Measurements from ENCODE around the gene FARP1.

FARP1 gene

DNA sequence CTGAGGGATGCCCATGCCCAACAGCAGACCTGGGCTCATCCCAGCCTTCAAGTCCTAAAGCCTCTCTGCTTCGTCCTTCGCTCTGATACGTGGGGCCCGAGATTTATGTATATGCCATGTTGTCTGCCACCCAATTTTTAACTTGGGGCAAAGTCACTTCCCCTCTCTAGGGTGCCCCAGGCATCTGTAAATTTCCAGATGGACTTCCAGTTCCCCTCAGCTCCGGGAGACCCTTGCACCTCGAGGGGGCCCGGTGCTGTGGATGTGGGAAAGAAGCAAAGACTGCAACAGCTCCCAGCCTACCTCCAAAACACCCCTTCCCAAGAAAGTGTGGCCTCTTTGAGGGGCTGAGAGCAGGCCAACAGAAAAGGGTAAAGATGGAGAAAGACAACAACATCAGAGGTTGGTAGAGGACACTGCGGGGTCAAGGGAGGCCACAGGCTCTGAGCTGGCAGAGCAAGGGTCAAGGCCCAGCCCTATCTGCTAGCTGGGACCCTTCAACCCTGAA lies 336.7 kb downstream of the FARP1 start:
- no peak overlapping the region for H3K27ac ChIP-seq
- TF ChIP-seq, protein P1, sequence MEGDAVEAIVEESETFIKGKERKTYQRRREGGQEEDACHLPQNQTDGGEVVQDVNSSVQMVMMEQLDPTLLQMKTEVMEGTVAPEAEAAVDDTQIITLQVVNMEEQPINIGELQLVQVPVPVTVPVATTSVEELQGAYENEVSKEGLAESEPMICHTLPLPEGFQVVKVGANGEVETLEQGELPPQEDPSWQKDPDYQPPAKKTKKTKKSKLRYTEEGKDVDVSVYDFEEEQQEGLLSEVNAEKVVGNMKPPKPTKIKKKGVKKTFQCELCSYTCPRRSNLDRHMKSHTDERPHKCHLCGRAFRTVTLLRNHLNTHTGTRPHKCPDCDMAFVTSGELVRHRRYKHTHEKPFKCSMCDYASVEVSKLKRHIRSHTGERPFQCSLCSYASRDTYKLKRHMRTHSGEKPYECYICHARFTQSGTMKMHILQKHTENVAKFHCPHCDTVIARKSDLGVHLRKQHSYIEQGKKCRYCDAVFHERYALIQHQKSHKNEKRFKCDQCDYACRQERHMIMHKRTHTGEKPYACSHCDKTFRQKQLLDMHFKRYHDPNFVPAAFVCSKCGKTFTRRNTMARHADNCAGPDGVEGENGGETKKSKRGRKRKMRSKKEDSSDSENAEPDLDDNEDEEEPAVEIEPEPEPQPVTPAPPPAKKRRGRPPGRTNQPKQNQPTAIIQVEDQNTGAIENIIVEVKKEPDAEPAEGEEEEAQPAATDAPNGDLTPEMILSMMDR (conservative IDR thresholded peaks at IDR 0.05): no peak

DNA sequence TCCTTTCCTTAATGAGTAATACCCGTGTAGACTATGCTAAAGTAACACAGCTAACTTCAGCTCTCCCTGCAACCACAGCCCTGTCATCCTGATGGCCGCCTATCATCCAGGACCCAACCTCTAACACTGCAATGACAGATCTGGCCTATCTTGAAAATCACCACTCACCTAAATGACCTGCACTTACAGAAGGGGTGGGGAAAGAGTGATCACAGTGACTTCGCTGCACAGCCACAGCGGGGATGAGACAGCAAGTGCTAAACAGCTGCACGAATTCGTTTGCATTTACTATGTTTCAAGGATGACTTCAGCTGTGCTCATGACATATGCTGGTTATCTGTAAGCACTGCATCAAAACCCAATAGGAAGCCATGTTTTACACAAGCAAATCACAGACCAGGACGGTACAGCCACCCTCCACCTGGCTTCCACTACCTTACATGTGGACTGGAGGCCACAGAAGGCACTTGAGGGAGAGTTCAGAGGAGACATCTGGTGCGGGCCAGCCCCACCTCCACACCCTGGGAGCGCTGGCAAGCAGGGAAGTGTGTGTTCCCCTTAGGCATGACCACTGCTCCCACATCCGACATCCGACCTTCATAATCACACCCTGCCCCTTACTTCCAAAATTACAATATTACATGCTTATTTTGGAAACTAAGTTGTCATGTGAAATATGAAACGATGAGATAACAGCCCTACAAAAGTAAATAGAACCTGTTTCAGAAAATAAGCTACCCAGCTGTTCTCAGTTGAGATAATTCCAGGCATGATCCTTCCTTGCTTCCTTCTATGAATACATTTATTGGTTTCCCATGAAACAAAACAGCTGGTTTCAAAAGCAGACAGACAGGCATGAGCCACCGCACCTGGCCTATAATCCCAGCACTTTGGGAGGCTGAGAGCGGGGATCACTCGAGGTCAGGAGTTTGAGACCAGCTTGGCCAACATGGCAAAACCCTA lies 338.3 kb downstream of the FARP1 start:
- TF ChIP-seq, protein P1 (conservative IDR thresholded peaks at IDR 0.05): no peak
- H3K27ac ChIP-seq: no peak overlapping the region

DNA sequence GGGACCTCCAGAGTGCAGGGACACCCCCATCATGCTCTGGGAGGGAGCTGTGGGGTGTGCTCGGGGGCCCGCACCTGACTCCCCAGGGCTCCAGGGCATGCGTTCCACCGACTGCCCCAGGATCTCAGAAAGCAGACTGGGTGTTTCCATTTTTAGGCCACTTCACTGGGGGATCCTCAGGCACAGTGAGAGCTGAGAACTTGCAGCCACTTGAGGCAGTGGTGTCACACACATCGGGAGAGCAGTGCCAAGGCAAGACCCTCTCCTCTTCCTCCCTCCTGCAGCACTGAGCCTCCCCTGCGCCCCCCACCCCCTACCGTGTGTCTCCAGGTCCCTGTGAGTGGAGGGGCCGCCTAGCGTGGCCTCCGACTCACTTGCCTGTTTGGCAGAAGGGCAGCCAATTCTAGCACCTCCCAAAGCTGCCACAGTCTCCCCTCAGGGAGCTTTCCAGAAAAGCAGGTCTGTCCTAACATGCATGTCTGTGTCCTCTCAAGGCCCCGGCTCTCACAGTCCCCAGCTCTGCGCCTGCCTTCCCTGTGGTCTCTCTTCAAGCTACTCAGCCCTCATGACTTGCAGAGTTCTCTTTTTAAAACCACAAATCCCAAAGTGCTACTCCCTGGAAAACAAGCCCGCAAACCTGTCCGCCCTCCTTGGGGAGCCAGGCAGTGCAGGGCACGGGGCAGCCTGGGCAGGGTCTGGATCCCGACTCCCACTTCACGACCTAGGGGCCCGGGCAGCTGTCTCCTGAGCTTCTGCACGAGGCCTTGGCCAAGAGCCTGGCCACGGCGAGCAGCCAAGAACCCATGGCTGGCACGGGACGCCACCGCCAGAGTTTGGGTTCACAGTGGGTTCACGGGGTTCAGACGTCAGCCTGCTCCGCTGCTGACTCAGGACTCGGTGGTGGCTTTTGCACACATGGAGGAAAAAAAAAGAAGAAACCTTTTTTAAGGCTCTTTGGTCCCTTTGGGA lies 339.9 kb downstream of the FARP1 start:
- no peak overlapping the region for H3K27ac ChIP-seq
- TF ChIP-seq, protein P1 (conservative IDR thresholded peaks at IDR 0.05): peak; percentile 50

DNA sequence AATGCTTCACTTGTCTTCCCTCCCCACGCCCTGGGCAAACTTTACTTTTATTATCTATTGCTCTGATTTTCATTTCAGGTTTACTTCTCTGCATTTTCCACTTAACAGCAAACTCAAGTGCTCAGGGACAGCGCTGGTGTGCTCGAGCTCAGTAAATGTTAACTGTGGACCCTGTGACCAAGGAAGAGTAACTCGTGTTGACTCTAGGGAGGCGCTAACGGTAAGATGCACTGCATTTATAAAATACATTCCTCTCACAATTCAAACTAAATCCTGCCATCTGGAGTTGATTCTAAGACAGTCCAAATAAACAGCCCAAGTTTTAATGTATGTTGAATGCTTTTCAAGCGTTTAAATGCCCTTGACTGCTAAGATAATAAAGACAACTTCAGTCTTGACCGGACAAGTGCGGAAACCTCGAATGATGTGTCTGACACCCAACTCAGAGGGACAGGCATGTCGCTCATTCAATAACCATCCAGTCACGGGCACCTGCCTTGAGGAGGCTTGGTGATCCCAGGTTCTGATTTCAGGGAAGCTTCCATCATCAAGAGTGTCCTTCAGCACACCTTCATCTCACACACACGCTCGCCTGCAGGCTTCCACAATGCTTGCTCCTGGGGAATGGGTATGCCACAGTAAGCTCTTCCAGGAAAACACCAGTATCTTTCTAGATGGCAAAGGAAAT lies 340.9 kb downstream of the FARP1 start:
- no peak overlapping the region for H3K27ac ChIP-seq
- TF ChIP-seq, protein P1 (conservative IDR thresholded peaks at IDR 0.05): no peak

DNA sequence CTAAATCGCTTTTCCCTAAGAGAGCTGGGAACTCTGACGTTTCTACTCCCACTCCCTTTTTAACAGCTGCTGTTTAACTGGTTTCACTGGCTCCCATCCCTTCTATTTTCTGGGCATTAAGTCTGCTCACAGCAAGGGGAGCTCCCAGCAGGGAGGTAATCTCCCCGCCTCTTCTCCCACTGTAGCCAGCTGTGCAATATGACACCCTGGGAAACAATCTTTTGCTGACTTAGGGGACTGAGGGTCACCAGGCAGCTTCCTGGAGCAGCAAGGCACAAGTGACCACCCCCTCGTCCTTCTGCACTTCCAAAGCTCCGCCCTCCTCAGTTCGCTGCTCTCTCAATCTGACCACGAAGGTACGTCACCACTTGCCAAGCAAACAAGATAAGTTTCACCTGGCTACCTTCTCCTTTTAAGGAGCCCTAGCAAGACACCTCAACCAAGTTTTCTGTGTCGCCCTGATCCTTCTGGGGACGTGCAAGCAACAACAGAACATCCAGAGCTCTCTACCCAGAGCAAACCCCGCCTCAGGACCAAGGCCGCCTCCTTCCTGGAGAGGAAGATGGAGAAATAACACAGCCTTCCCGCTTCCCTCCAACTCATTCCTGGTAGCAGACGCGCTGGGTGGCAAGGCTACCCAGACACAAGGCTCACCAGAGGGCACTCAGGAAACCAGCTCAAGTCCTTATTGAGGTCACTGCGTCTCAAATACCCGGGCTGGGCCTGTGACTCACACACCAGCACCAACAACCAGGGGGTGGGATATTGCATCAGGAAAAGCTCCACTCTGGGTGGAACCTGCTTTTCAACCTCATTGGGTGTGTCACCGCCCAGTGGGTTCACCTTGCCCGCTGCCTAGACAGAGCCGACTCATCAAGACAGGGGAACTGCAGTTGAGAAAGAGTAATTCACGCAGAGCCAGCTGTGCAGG lies 341.7 kb downstream of the FARP1 start:
- TF ChIP-seq, protein P1 (conservative IDR thresholded peaks at IDR 0.05): no peak
- H3K27ac ChIP-seq: no peak overlapping the region

DNA sequence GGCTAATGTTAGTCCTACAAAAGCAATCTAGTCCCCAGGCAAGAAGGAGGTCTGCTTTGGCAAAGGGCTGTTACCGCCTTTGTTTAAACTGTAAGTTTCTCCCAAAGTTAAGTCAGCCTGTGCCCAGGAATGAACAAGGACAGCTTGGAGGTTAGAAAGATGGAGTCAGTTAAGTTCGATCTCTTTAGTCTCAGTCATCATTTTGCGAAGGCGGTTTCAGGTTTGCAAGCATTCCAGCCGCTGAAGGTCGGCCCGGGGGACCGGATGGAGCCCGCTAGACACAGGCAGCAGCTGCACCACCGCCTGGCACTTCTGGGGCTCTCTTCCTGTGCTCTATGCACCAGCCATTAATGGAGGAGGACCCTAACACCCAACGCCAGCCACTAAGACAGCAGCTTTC lies 342.7 kb downstream of the FARP1 start:
- TF ChIP-seq, protein P1 (conservative IDR thresholded peaks at IDR 0.05): no peak
- no peak overlapping the region for H3K27ac ChIP-seq
